ENCODE measurements around the gene APOL2. TPM values are rescaled to one million over a fixed set of nuclear protein-coding genes. Genes with fewer than 3 reads are reported as not detected.
"Not testable (repeated sequence)": the region's sequence is repeated elsewhere in the genome, so short reads cannot be mapped to it uniquely, and the experiment has no call there.

APOL2 gene
- total RNA-seq, 2 donors from 2014 or later: 35.9 to 84.9 TPM

- Histone ChIP-seq H3K27ac (no peak overlapping the region), H3K4me3 (no peak overlapping the region), H3K9me3 (no peaks in the 10 kb centered on the region), H3K27me3 (replicated peaks; ENCODE audit: insufficient read depth) (no peaks in the 10 kb centered on the region), H3K36me3 (no peaks in the 10 kb centered on the region), H3K4me1 (ENCODE audit: control insufficient read depth in 1 of 2, low read depth in 2 of 2) (peaks cover 0 to 7% of the 10 kb centered on the region in 2 donors)
- DNase-seq (ENCODE audit: low spot score) (no peak), ATAC-seq (ENCODE audit: insufficient number of reproducible peaks, low FRiP score, low read depth) (no peak)
- TF ChIP-seq CTCF (IDR thresholded peaks at IDR 0.05): no peak
Observed at GRCh38 chr22:36210224-36210623, 29.1 kb downstream of the APOL2 start.

DNA sequence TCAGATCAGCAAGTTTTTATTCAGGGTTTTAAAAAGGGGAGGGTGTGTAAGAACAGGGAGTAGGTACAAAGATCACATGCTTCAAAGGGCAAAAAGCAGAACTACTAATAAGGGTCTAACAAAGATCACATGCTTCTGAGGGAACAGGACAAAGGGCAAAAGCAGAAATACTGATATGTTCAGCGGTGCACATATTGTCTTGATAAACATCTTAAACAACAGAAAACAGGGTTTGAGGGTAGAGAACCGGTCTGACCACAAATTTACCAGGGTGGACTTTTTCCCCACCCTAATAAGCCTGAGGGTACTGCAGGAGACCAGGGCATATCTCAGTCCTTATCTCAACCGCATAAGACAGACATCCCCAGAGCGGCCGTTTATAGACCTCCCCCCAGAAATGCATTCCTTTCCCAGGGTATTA is 29.8 kb downstream of the APOL2 start:
- not testable (repeated sequence) for H3K4me1 ChIP-seq (ENCODE audit: control insufficient read depth in 1 of 2, low read depth in 2 of 2); H3K27ac ChIP-seq; H3K36me3 ChIP-seq; H3K9me3 ChIP-seq; DNase-seq (ENCODE audit: low spot score); H3K4me3 ChIP-seq; ATAC-seq (ENCODE audit: insufficient number of reproducible peaks, low FRiP score, low read depth); H3K27me3 ChIP-seq (replicated peaks; ENCODE audit: insufficient read depth)

- Histone ChIP-seq H3K27me3 (replicated peaks; ENCODE audit: insufficient read depth) (no peaks in the 10 kb centered on the region), H3K4me1 (ENCODE audit: control insufficient read depth in 1 of 2, low read depth in 2 of 2) (peaks cover 0 to 7% of the 10 kb centered on the region in 2 donors), H3K4me3 (no peak overlapping the region), H3K27ac (no peak overlapping the region), H3K36me3 (no peaks in the 10 kb centered on the region), H3K9me3 (no peaks in the 10 kb centered on the region)
- no peak for ATAC-seq (ENCODE audit: insufficient number of reproducible peaks, low FRiP score, low read depth)
- no peak for TF ChIP-seq CTCF (IDR thresholded peaks at IDR 0.05)
- DNase-seq (ENCODE audit: low spot score): no peak
Observed at GRCh38 chr22:36208914-36209313, 30.4 kb downstream of the APOL2 start.

- peaks cover 0 to 7% of the 10 kb centered on the region in 2 donors for H3K4me1 ChIP-seq (ENCODE audit: control insufficient read depth in 1 of 2, low read depth in 2 of 2)
- no peak overlapping the region for H3K27ac ChIP-seq
- no peak overlapping the region for H3K4me3 ChIP-seq
- no peaks in the 10 kb centered on the region for H3K9me3 ChIP-seq
- ATAC-seq (ENCODE audit: insufficient number of reproducible peaks, low FRiP score, low read depth) (no peak), DNase-seq (ENCODE audit: low spot score) (no peak)
- H3K36me3 ChIP-seq: no peaks in the 10 kb centered on the region
- no peak for TF ChIP-seq CTCF (IDR thresholded peaks at IDR 0.05)
- H3K27me3 ChIP-seq (replicated peaks; ENCODE audit: insufficient read depth): no peaks in the 10 kb centered on the region
Observed at GRCh38 chr22:36208162-36208765, 31.1 kb downstream of the APOL2 start.

DNA sequence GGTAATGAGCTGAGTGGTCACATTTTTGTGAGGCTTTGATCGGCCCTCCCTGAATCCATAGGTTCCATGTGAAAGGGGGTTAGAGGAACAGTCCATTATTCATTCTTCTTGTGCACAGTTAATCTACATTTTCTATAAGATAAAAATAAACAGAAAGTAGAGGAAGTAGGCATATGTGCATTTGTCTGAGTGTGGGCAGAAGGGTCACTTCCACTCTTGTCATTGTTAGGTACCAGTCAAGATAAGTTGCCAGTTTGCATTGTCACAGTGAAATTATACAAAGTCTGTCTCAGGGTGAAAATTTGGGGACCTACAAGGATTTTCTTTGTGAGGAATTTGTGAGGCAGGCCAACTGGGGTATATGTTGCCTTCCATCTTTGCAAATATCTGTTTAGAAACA is 33.1 kb downstream of the APOL2 start:
- no peak for DNase-seq (ENCODE audit: low spot score)
- Histone ChIP-seq H3K36me3 (no peaks in the 10 kb centered on the region), H3K27ac (no peak overlapping the region), H3K4me1 (ENCODE audit: control insufficient read depth in 1 of 2, low read depth in 2 of 2) (peaks cover 0 to 14% of the 10 kb centered on the region in 2 donors), H3K9me3 (no peaks in the 10 kb centered on the region), H3K4me3 (no peak overlapping the region), H3K27me3 (replicated peaks; ENCODE audit: insufficient read depth) (no peaks in the 10 kb centered on the region)
- no peak for TF ChIP-seq CTCF (IDR thresholded peaks at IDR 0.05)
- no peak for ATAC-seq (ENCODE audit: insufficient number of reproducible peaks, low FRiP score, low read depth)

DNA sequence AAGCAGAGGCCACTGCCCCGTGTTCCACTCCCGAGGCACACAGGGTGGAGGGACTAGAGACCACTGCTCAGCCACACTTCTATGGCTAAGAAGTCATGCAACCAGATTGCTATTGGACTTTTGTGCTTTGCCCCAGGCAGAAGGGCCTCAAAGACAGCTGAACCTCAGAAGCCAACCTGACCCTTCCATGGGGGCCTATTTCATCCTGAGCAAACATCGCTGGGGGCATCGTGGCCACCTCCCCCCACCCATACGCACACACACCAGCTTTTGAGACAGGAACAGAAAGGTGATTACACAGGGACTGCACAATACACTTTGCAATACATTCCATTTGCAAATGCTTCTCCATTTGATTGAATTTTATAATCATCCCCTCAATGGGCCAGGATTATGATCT is 33.8 kb downstream of the APOL2 start:
- ATAC-seq (ENCODE audit: insufficient number of reproducible peaks, low FRiP score, low read depth); H3K27ac ChIP-seq; H3K4me1 ChIP-seq (ENCODE audit: control insufficient read depth in 1 of 2, low read depth in 2 of 2); H3K4me3 ChIP-seq; H3K36me3 ChIP-seq; H3K27me3 ChIP-seq (replicated peaks; ENCODE audit: insufficient read depth); DNase-seq (ENCODE audit: low spot score); H3K9me3 ChIP-seq: not testable (repeated sequence)
